H1 (cell line): ENCODE measurements around the gene FHAD1. TPM values are rescaled to one million over a fixed set of nuclear protein-coding genes. Genes with fewer than 3 reads are reported as not detected.

Experiments used
- CTCF ChIA-PET: fragments of 300-600 bp; sonication (Branson Sonifier 250); formaldehyde crosslinking; loops from one replicate; lab custom pipeline; 2021; ENCODE audit not compliant: partially characterized antibody; lab: Charles Lee
- POLR2A ChIA-PET: fragments of 300-600 bp; sonication (Branson Sonifier 250); formaldehyde crosslinking; loops from one replicate; lab custom pipeline; 2021; ENCODE audit warnings: inconsistent platforms; ENCODE audit not compliant: partially characterized antibody; lab: Charles Lee
- DNase-seq, 2 experiments: peaks; one replicate each; pipeline versions ENCODE4 v3.0.0 to v3.0.0-alpha.2; 2010 to 2022; ENCODE audit warnings: low spot score in 2 of 2, low read depth in 1 of 2, mixed read lengths in 1 of 2
- FAIRE-seq: peaks from 2 replicates; lab custom pipeline; 2011; peaks lifted over from hg19 to GRCh38; lab: Jason Lieb, UNC
- H2AFZ ChIP-seq: 2 replicates; pipeline ENCODE4 v1.8.1; 2012; ENCODE audit warnings: low read length, inconsistent platforms
- H2AK5ac ChIP-seq: 2 replicates; pipeline ENCODE4 v1.6.1; 2013; ENCODE audit warnings: low read depth, low read length
- H2BK120ac ChIP-seq: replicated peaks from 2 replicates; pipeline ENCODE3; 2013; ENCODE audit warnings: low read depth, low read length, inconsistent platforms
- H2BK12ac ChIP-seq: 2 replicates; pipeline ENCODE4 v1.6.1; 2013; ENCODE audit warnings: low read depth, low read length
- H2BK15ac ChIP-seq: 2 replicates; pipeline ENCODE4 v1.6.1; 2013; ENCODE audit warnings: low read length
- H2BK20ac ChIP-seq: 2 replicates; pipeline ENCODE4 v1.6.1; 2013; ENCODE audit warnings: low read length
- H2BK5ac ChIP-seq: 2 replicates; pipeline ENCODE4 v1.6.1; 2013; ENCODE audit warnings: low read depth, low read length
- H3K14ac ChIP-seq: 2 replicates; pipeline ENCODE4 v1.6.1; 2013; ENCODE audit warnings: inconsistent platforms; ENCODE audit not compliant: insufficient read length
- H3K18ac ChIP-seq: 2 replicates; pipeline ENCODE4 v1.6.1; 2013; ENCODE audit warnings: low read length; ENCODE audit errors: extremely low read depth
- H3K23ac ChIP-seq: 2 replicates; pipeline ENCODE4 v1.6.1; 2013; ENCODE audit warnings: inconsistent platforms; ENCODE audit not compliant: insufficient read length
- H3K23me2 ChIP-seq: 2 replicates; pipeline ENCODE4 v1.6.1; 2013; ENCODE audit warnings: low read depth, low read length
- H3K27ac ChIP-seq: 2 replicates; pipeline ENCODE4 v1.6.1; 2011; ENCODE audit warnings: low read depth, low read length, inconsistent platforms
- H3K27me3 ChIP-seq, 4 experiments: replicated peaks in 1 of 4; 1 replicate in 1 of 4; 2 replicates in 3 of 4; pipeline versions ENCODE4 v1.6.1 to v1.8.1; 2011 to 2013; ENCODE audit warnings: low read length in 3 of 4, mild to moderate bottlenecking in 3 of 4, inconsistent platforms in 2 of 4, mixed read lengths in 2 of 4, moderate library complexity in 1 of 4; ENCODE audit not compliant: control insufficient read depth in 3 of 4, insufficient read depth in 3 of 4; ENCODE audit errors: extremely low read depth in 1 of 4
- H3K36me3 ChIP-seq, 4 experiments: 2 replicates each; pipeline versions ENCODE4 v1.6.1 to v1.8.1; 2011 to 2013; ENCODE audit warnings: mild to moderate bottlenecking in 4 of 4, low read length in 3 of 4, moderate library complexity in 2 of 4, control low read depth in 1 of 4, inconsistent platforms in 1 of 4; ENCODE audit not compliant: insufficient read depth in 4 of 4, control insufficient read depth in 2 of 4
- H3K4ac ChIP-seq: replicated peaks from 2 replicates; pipeline ENCODE3; 2013; ENCODE audit warnings: low read length, low read depth, mixed read lengths, inconsistent platforms; ENCODE audit not compliant: insufficient read length
- H3K4me1 ChIP-seq, 4 experiments: replicated peaks in 1 of 4; 1 replicate in 1 of 4; 2 replicates in 3 of 4; pipeline versions ENCODE4 v1.6.1 to v1.8.1; 2011 to 2013; ENCODE audit warnings: low read length in 3 of 4, inconsistent platforms in 2 of 4, mixed read lengths in 1 of 4; ENCODE audit not compliant: insufficient read depth in 4 of 4, control insufficient read depth in 3 of 4
- H3K4me2 ChIP-seq, 2 experiments: 2 replicates each; pipeline versions ENCODE4 v1.6.1 to v1.8.1; 2011 to 2013; ENCODE audit warnings: low read depth in 2 of 2, low read length in 2 of 2, control low read depth in 1 of 2, inconsistent platforms in 1 of 2, mild to moderate bottlenecking in 1 of 2; ENCODE audit not compliant: insufficient read depth in 1 of 2
- H3K4me3 ChIP-seq, 4 experiments: fragments of 200-600, 300-600 bp in 1 of 4; sonication (generic), shearing (Covaris generic), sonication (Bioruptor Twin) in 1 of 4; 2 replicates each; pipeline versions ENCODE4 v1.5.1 to v1.8.1; 2011 to 2016; ENCODE audit warnings: low read length in 4 of 4, low read depth in 3 of 4, control low read depth in 2 of 4, inconsistent platforms in 2 of 4, mild to moderate bottlenecking in 2 of 4, mixed read lengths in 1 of 4, moderate library complexity in 1 of 4; ENCODE audit not compliant: insufficient read depth in 2 of 4; ENCODE audit errors: extremely low read depth in 1 of 4
- H3K56ac ChIP-seq: replicated peaks from 2 replicates; pipeline ENCODE3; 2013; ENCODE audit warnings: low read depth, mild to moderate bottlenecking, mixed read lengths, low read length, inconsistent platforms; ENCODE audit not compliant: insufficient read length
- H3K79me1 ChIP-seq: 2 replicates; pipeline ENCODE4 v1.6.1; 2013; ENCODE audit warnings: low read depth, low read length, control low read depth
- H3K79me2 ChIP-seq, 2 experiments: 2 replicates each; pipeline versions ENCODE4 v1.6.1 to v1.8.1; 2012 to 2013; ENCODE audit warnings: low read length in 2 of 2, mild to moderate bottlenecking in 2 of 2, inconsistent platforms in 1 of 2; ENCODE audit not compliant: insufficient read depth in 2 of 2, control insufficient read depth in 1 of 2
- H3K9ac ChIP-seq, 4 experiments: replicated peaks in 1 of 4; 1 replicate in 1 of 4; 2 replicates in 3 of 4; pipeline versions ENCODE4 v1.6.1 to v1.8.1; 2011 to 2013; ENCODE audit warnings: low read depth in 3 of 4, low read length in 3 of 4, control low read depth in 2 of 4, mild to moderate bottlenecking in 2 of 4, moderate library complexity in 2 of 4, inconsistent platforms in 1 of 4; ENCODE audit errors: extremely low read depth in 1 of 4
- H3K9me3 ChIP-seq, 2 experiments: 2 replicates each; pipeline versions ENCODE4 v1.6.1 to v1.8.1; 2012 to 2013; ENCODE audit warnings: mild to moderate bottlenecking in 2 of 2, moderate library complexity in 2 of 2, control low read depth in 1 of 2, inconsistent platforms in 1 of 2, low read depth in 1 of 2, low read length in 1 of 2, mixed read lengths in 1 of 2; ENCODE audit not compliant: insufficient read depth in 2 of 2
- H4K20me1 ChIP-seq, 2 experiments: replicated peaks in 1 of 2; 2 replicates each; pipeline versions ENCODE3 to v1.8.1; 2011 to 2013; ENCODE audit warnings: inconsistent platforms in 2 of 2, low read length in 2 of 2, mild to moderate bottlenecking in 1 of 2; ENCODE audit not compliant: insufficient read depth in 2 of 2, control insufficient read depth in 1 of 2
- H4K5ac ChIP-seq: 2 replicates; pipeline ENCODE4 v1.6.1; 2013; ENCODE audit warnings: low read length, low read depth, mixed read lengths, inconsistent platforms; ENCODE audit not compliant: insufficient read length
- H4K8ac ChIP-seq: 2 replicates; pipeline ENCODE4 v1.8.0; 2013; ENCODE audit warnings: mild to moderate bottlenecking, moderate library complexity, low read length, inconsistent platforms; ENCODE audit not compliant: insufficient read depth; ENCODE audit errors: extremely low read depth
- H4K91ac ChIP-seq: replicated peaks from 2 replicates; pipeline ENCODE3; 2013; ENCODE audit warnings: low read length, mixed read lengths, inconsistent platforms; ENCODE audit not compliant: insufficient read length
- ASH2L ChIP-seq: fragments of 200-600, 300-600 bp; sonication (generic); IDR thresholded peaks from one replicate; pipeline ENCODE4 v1.7.1; 2017; ENCODE audit warnings: low read length
- GABPA ChIP-seq: IDR thresholded peaks from 2 replicates; pipeline ENCODE4 v1.6.1; 2011; ENCODE audit warnings: mild to moderate bottlenecking, low read length, moderate library complexity, borderline replicate concordance; ENCODE audit not compliant: insufficient read depth
- HDAC6 ChIP-seq: IDR thresholded peaks from one replicate; pipeline ENCODE4 v1.7.1; 2012; ENCODE audit warnings: low read depth, mild to moderate bottlenecking, inconsistent platforms, low read length, moderate library complexity
- JUN ChIP-seq: IDR thresholded peaks from 2 replicates; pipeline ENCODE4 v1.6.1; 2011; ENCODE audit warnings: low read depth, mild to moderate bottlenecking, improper control_type of control experiment, low read length
- RFX5 ChIP-seq: IDR thresholded peaks from 2 replicates; pipeline ENCODE4 v1.6.1; 2011; ENCODE audit warnings: low read depth, low read length, improper control_type of control experiment, borderline replicate concordance
- SUZ12 ChIP-seq: fragments of 200-600 bp; sonication (generic); IDR thresholded peaks from 2 replicates; pipeline ENCODE4 v1.6.1; 2012; ENCODE audit warnings: mild to moderate bottlenecking, inconsistent platforms, low read length, moderate library complexity, mixed read lengths
- TAF7 ChIP-seq: optimal IDR thresholded peaks from 2 replicates; pipeline ENCODE3; 2011; ENCODE audit warnings: low read depth, mild to moderate bottlenecking, inconsistent platforms, low read length, moderate library complexity, borderline replicate concordance
- TBP ChIP-seq: IDR thresholded peaks from 2 replicates; pipeline ENCODE4 v1.6.1; 2011; ENCODE audit warnings: low read depth, low read length, improper control_type of control experiment
- WGBS, 2 experiments: shearing (Covaris generic) in 1 of 2; methylation state at CpG; one replicate each; pipeline versions ENCODE4 v1.1.6 to v1.1.7; 2013 to 2015; ENCODE audit warnings: low lambda C conversion rate in 2 of 2, mixed read lengths in 2 of 2, inconsistent platforms in 1 of 2, low coverage in 1 of 2, missing lambda C conversion rate in 1 of 2; ENCODE audit not compliant: insufficient replicate concordance in 2 of 2, insufficient coverage in 1 of 2, insufficient read length in 1 of 2; ENCODE audit errors: extremely low coverage in 1 of 2, missing lambda C conversion rate in 1 of 2; 5-methylcytosine and 5-hydroxymethylcytosine counted together
- polyA plus RNA-seq, 7 experiments: library from polyadenylated mRNA; depleted of rRNA in 3 of 7; stranded (reverse) in 5 of 7; unstranded in 2 of 7; fragments of >200 nt in 5 of 7; fragments of 200-250 nt in 2 of 7; gene quantifications; 1 replicate in 5 of 7; 2 replicates in 1 of 7; 4 replicates in 1 of 7; pipeline versions ENCODE4 v1.2.1 to v1.2.3, GENCODE V29; 2011 to 2013; ENCODE audit warnings: missing spikeins in 2 of 7, mixed read lengths in 2 of 7
- total RNA-seq: library from RNA; stranded (reverse); fragmentation: NEBNext Ultra II Directional; extraction: Animal tissue kit (Norgen Biotek cat#: 25700); gene quantifications from 2 replicates; pipeline ENCODE4 v1.2.1, GENCODE V29; 2021

The FHAD1 gene
- total and polyA plus RNA-seq, 2 of the 8 experiments (the other 6 are each of a cell fraction or from before 2014, with no cell fraction given) = 0.39 to 0.69 TPM

GRCh38 chr1:15433471-15433870 is 186.4 kb downstream of the FHAD1 start:
- Histone ChIP-seq H4K5ac (no peak overlapping the region), H3K79me1 (no peaks in the 10 kb centered on the region), H2AFZ (no peak overlapping the region), H4K8ac (no peak overlapping the region), H3K18ac (no peak overlapping the region), H2BK15ac (no peak overlapping the region), H4K20me1 (peaks cover 0 to 2% of the 10 kb centered on the region in 2 experiments), H2BK20ac (no peak overlapping the region), H3K4ac (no peak overlapping the region), H3K36me3 (no peaks in the 10 kb centered on the region; a peak in 1 of 8 replicates), H3K79me2 (no peaks in the 10 kb centered on the region), H2BK5ac (no peak overlapping the region), H3K27ac (no peak overlapping the region), H3K9ac (no peak overlapping the region), H2BK120ac (no peak overlapping the region), H3K14ac (no peak overlapping the region), H2BK12ac (no peak overlapping the region), H3K9me3 (no peaks in the 10 kb centered on the region), H2AK5ac (no peak overlapping the region), H3K23ac (no peak overlapping the region), H3K56ac (no peak overlapping the region), H3K23me2 (peaks cover 2% of the 10 kb centered on the region; the same call in 1 of the 2 replicates), H3K4me2 (no peak overlapping the region), H3K4me3 (no peak overlapping the region), H4K91ac (no peak overlapping the region), H3K4me1 (no peaks in the 10 kb centered on the region; a peak in 3 of 7 replicates), H3K27me3 (no peaks in the 10 kb centered on the region; a peak in 1 of 7 replicates)
- FAIRE-seq = no peak
- ChIA-PET POLR2A (no interaction called here), CTCF (interaction anchor here (1.2 to 16.9 kb wide), 4 partner anchors 8 to 110 kb away, joined by 4 to 170 read pairs (median 12); no protein-coding TSS in a partner anchor)
- DNase-seq = no peak
- TF ChIP-seq GABPA (no peak), TAF7 (no peak), HDAC6 (no peak), SUZ12 (no peak), ASH2L (no peak), JUN (no peak), RFX5 (no peak), TBP (peak; percentile 78)
- WGBS, 2 experiments = 81% methylated on average over 9 of the region's 9 CpGs; no CpG with 5 or more reads in 1 of the 2 experiments
